Lung (tissue), 12 donors: ENCODE data around the gene EXOC2. TPM values are rescaled to one million over a fixed set of nuclear protein-coding genes. Genes with fewer than 3 reads are reported as not detected.

ENCODE experiments used
- ATAC-seq: fragments of 200-7000 bp; cut with Tn5 transposase; one replicate; pipeline ENCODE4 v1.9.1; 2020; ENCODE audit warnings: moderate number of reproducible peaks; ENCODE audit not compliant: insufficient read depth, low FRiP score
- DNase-seq, 3 donors: peaks; one replicate each; pipeline ENCODE4 v3.0.0-alpha.2; 2013 to 2017
- H3K27ac ChIP-seq, 2 donors: one replicate each; pipeline ENCODE4 v1.5.1; 2013; ENCODE audit warnings: mild to moderate bottlenecking in 2 of 2, moderate library complexity in 2 of 2, control low read depth in 1 of 2, inconsistent platforms in 1 of 2, low read depth in 1 of 2, low read length in 1 of 2
- H3K27me3 ChIP-seq, 3 donors: one replicate each; pipeline ENCODE4 v1.5.1; 2013; ENCODE audit warnings: low read length in 2 of 3; ENCODE audit not compliant: control insufficient read depth in 3 of 3, insufficient read depth in 3 of 3
- H3K36me3 ChIP-seq, 4 donors: one replicate each; pipeline ENCODE4 v1.5.1; 2013; ENCODE audit warnings: low read length in 4 of 4, mild to moderate bottlenecking in 1 of 4, moderate library complexity in 1 of 4; ENCODE audit not compliant: control insufficient read depth in 4 of 4, insufficient read depth in 4 of 4
- H3K4me1 ChIP-seq, 5 donors: one replicate each; pipeline ENCODE4 v1.5.1; 2013; ENCODE audit warnings: low read length in 5 of 5, mild to moderate bottlenecking in 2 of 5, moderate library complexity in 1 of 5; ENCODE audit not compliant: control insufficient read depth in 5 of 5, insufficient read depth in 5 of 5
- H3K4me3 ChIP-seq: one replicate; pipeline ENCODE4 v1.5.1; 2013; ENCODE audit warnings: mild to moderate bottlenecking, control low read depth, moderate library complexity
- H3K9ac ChIP-seq, 2 donors: one replicate each; pipeline ENCODE4 v1.5.1; 2013; ENCODE audit warnings: low read length in 2 of 2, control low read depth in 1 of 2; ENCODE audit not compliant: insufficient read depth in 1 of 2
- H3K9me3 ChIP-seq, 4 donors: one replicate each; pipeline ENCODE4 v1.5.1; 2013; ENCODE audit warnings: low read length in 3 of 4, mild to moderate bottlenecking in 1 of 4, moderate library complexity in 1 of 4; ENCODE audit not compliant: control insufficient read depth in 4 of 4, insufficient read depth in 3 of 4
- CTCF ChIP-seq: IDR thresholded peaks from 2 replicates; pipeline ENCODE4 v1.5.1; 2012; ENCODE audit warnings: mild to moderate bottlenecking; ENCODE audit errors: control extremely low read depth, extremely low read depth
- WGBS, 2 donors: extraction: QIAGEN DNeasy Blood & Tissue Kit; methylation state at CpG; one replicate each; pipeline ENCODE4 v1.1.7; 2013; 5-methylcytosine and 5-hydroxymethylcytosine counted together
- polyA plus RNA-seq, 2 donors: library from polyadenylated mRNA; stranded (reverse); fragments of 200-250 nt; gene quantifications; one replicate each; pipeline ENCODE4 v1.2.1, GENCODE V29; 2013
- total RNA-seq, 2 donors: library from RNA; depleted of rRNA in 1 of 2; stranded (reverse); fragments of >200 nt in 1 of 2; gene quantifications; one replicate each; pipeline ENCODE4 v1.2.1, GENCODE V29; 2014 to 2021
- donor health status: control.
- donor health status: control.
- donor health status: Bipolar disorder and iron deficiency.
- donor health status: healthy.
- donor health status: DM: yes; HTN: yes; CAD: no.

Gene EXOC2
- total and polyA plus RNA-seq, 4 donors, result 6.3 to 33.0 (median 12.8) TPM

GRCh38 chr6:489001-489400 is 203.9 kb downstream of the EXOC2 start:
- WGBS, 2 donors, result 81 to 89% methylated on average over 4 of the region's 4 CpGs
- TF ChIP-seq CTCF, result no peak
- H3K36me3 ChIP-seq, result peaks cover 11 to 18% (median 17%) of the 10 kb centered on the region in 4 donors

GRCh38 chr6:487956-488355 is 205.0 kb downstream of the EXOC2 start:
- H3K27me3 ChIP-seq, result no peaks in the 10 kb centered on the region
- DNase-seq (no peak), ATAC-seq (no peak)
- H3K9ac ChIP-seq, result no peak overlapping the region
- no peak overlapping the region for H3K4me3 ChIP-seq
- no peak overlapping the region for H3K27ac ChIP-seq
- H3K9me3 ChIP-seq, result peaks cover 0 to 5% (median 0%) of the 10 kb centered on the region in 4 donors
- peaks cover 0 to 8% (median 0%) of the 10 kb centered on the region in 5 donors for H3K4me1 ChIP-seq
- peaks cover 11 to 17% (median 15%) of the 10 kb centered on the region in 4 donors for H3K36me3 ChIP-seq
- TF ChIP-seq CTCF, result no peak
- 96% methylated on average over 13 of the region's 13 CpGs for WGBS, 2 donors

More at GRCh38 chr6:489001-489400, 203.9 kb downstream of the EXOC2 start:
- Histone ChIP-seq H3K9me3 (peaks cover 0 to 5% (median 0%) of the 10 kb centered on the region in 4 donors), H3K4me1 (peaks cover 0 to 8% (median 0%) of the 10 kb centered on the region in 5 donors), H3K9ac (no peak overlapping the region), H3K27ac (no peak overlapping the region), H3K4me3 (no peak overlapping the region), H3K27me3 (no peaks in the 10 kb centered on the region)
- no peak for DNase-seq
- no peak for ATAC-seq

DNA sequence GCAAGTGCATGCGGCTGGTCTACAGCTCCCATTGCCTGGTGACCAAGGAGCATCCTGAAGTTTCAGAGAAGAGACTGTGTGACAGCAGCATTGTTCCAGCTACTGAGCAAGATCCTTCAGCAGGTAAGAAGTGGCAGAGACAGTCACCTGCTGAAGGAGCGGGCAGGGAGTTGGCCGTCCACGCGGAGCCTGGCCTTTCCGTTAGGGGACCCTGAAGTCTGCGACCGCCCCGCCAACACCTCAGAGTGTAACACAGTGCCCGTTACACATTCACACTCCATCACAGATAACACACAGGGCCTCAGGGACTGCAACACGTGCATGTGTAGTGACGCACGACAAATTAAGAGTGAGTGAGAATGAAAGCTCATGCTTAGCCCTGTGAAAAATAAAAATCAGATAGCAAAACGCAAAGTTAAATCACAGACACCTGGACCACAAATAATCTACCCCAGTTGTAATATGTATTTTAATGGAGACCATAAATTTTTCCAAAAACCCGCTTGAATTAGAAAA is 207.2 kb downstream of the EXOC2 start:
- WGBS, 2 donors, result 94 to 96% methylated on average over 15 of the region's 15 CpGs
- no peak for ATAC-seq

More for the DNA sequence above, 207.2 kb downstream of the EXOC2 start:
- Histone ChIP-seq H3K27me3 (no peaks in the 10 kb centered on the region), H3K27ac (no peak overlapping the region), H3K4me3 (no peak overlapping the region), H3K36me3 (peaks cover 6 to 17% (median 13%) of the 10 kb centered on the region in 4 donors), H3K9ac (no peak overlapping the region), H3K9me3 (peaks cover 0 to 5% (median 0%) of the 10 kb centered on the region in 4 donors), H3K4me1 (peaks cover 0 to 8% (median 0%) of the 10 kb centered on the region in 5 donors)
- no peak for TF ChIP-seq CTCF
- no peak for DNase-seq
